GM21723 (cell line): ENCODE data around the gene BCAS3.
"Not testable (repeated sequence)": the region's sequence is repeated elsewhere in the genome, so short reads cannot be mapped to it uniquely, and the experiment has no call there.

ENCODE experiments used
- ATAC-seq: cut with Tn5 transposase; IDR thresholded peaks from one replicate; pipeline ENCODE4 v1.9.1; 2021; ENCODE audit warnings: mild to moderate bottlenecking, moderate library complexity; ENCODE audit not compliant: unreplicated experiment

Gene BCAS3

GRCh38 chr17:60677308-60678117, at the start of gene BCAS3:
Gene BCAS3 (plus strand): TSS chr17:60677851.
- ATAC-seq: peak; percentile 97

- no peak for ATAC-seq
Measured at GRCh38 chr17:60628252-60628889, 49.3 kb upstream of the BCAS3 start.

- no peak for ATAC-seq
Measured at GRCh38 chr17:60629120-60629519, 48.5 kb upstream of the BCAS3 start.

- no peak for ATAC-seq
Measured at GRCh38 chr17:60630352-60630751, 47.3 kb upstream of the BCAS3 start.

GRCh38 chr17:60631119-60631518, 46.5 kb upstream of the BCAS3 start:
- ATAC-seq: no peak

- ATAC-seq: no peak
Measured at GRCh38 chr17:60637683-60638082, 40.0 kb upstream of the BCAS3 start.

- no peak for ATAC-seq
Measured at GRCh38 chr17:60639019-60639330, 38.7 kb upstream of the BCAS3 start.

- ATAC-seq: no peak
Measured at GRCh38 chr17:60640503-60640902, 37.1 kb upstream of the BCAS3 start.

- ATAC-seq: no peak
Measured at GRCh38 chr17:60641126-60641525, 36.5 kb upstream of the BCAS3 start.

- peak; percentile 56 for ATAC-seq
Measured at GRCh38 chr17:60641810-60642220, 35.8 kb upstream of the BCAS3 start.

- no peak for ATAC-seq
Measured at GRCh38 chr17:60645918-60646523, 31.6 kb upstream of the BCAS3 start.

- ATAC-seq: no peak
Measured at GRCh38 chr17:60646701-60647100, 30.9 kb upstream of the BCAS3 start.

GRCh38 chr17:60647705-60648104, 29.9 kb upstream of the BCAS3 start:
- no peak for ATAC-seq

GRCh38 chr17:60652454-60653247, 25.0 kb upstream of the BCAS3 start:
- ATAC-seq: peak; percentile 94

GRCh38 chr17:60653569-60653968, 24.1 kb upstream of the BCAS3 start:
- no peak for ATAC-seq

- ATAC-seq: no peak
Measured at GRCh38 chr17:60656499-60656898, 21.2 kb upstream of the BCAS3 start.

GRCh38 chr17:60659156-60659555, 18.5 kb upstream of the BCAS3 start:
- no peak for ATAC-seq

GRCh38 chr17:60661489-60661888, 16.2 kb upstream of the BCAS3 start:
- ATAC-seq: no peak

- no peak for ATAC-seq
Measured at GRCh38 chr17:60664022-60664421, 13.6 kb upstream of the BCAS3 start.

GRCh38 chr17:60665602-60666001, 12.0 kb upstream of the BCAS3 start:
- ATAC-seq: no peak

GRCh38 chr17:60668741-60669140, 8.9 kb upstream of the BCAS3 start:
- not testable (repeated sequence) for ATAC-seq
